Sigmoid colon (tissue), 4 donors: ENCODE results near the gene SLC12A8.

ENCODE experiments used
- EP300 ChIP-seq, 4 donors: sonication (generic); formaldehyde crosslinking; IDR thresholded peaks; one replicate each; pipeline ENCODE4 v1.6.1; 2017; ENCODE audit warnings: antibody characterized with exemption in 4 of 4
- POLR2A ChIP-seq, 2 donors: fragments of 450-650 bp; IDR thresholded peaks; one replicate each; pipeline ENCODE4 v1.6.1; 2016; ENCODE audit warnings: antibody characterized with exemption in 2 of 2, mild to moderate bottlenecking in 2 of 2, moderate library complexity in 2 of 2
- POLR2AphosphoS5 ChIP-seq, 4 donors: sonication (generic); formaldehyde crosslinking; IDR thresholded peaks; one replicate each; pipeline ENCODE4 v1.6.1; 2017; ENCODE audit warnings: antibody characterized with exemption in 4 of 4
- TF ChIP-seq, protein P1 (sequence below), 4 experiments: fragments of 450-650 bp in 3 of 4; fragments of 200-600 bp in 1 of 4; IDR thresholded peaks; one replicate each; pipeline ENCODE4 v1.5.1; 2016 to 2019; ENCODE audit warnings: antibody characterized with exemption in 4 of 4, mild to moderate bottlenecking in 3 of 4, moderate library complexity in 2 of 4

GRCh38 chr3:125110016-125110875, 102.3 kb downstream of the SLC12A8 start:
- TF ChIP-seq, protein P1, sequence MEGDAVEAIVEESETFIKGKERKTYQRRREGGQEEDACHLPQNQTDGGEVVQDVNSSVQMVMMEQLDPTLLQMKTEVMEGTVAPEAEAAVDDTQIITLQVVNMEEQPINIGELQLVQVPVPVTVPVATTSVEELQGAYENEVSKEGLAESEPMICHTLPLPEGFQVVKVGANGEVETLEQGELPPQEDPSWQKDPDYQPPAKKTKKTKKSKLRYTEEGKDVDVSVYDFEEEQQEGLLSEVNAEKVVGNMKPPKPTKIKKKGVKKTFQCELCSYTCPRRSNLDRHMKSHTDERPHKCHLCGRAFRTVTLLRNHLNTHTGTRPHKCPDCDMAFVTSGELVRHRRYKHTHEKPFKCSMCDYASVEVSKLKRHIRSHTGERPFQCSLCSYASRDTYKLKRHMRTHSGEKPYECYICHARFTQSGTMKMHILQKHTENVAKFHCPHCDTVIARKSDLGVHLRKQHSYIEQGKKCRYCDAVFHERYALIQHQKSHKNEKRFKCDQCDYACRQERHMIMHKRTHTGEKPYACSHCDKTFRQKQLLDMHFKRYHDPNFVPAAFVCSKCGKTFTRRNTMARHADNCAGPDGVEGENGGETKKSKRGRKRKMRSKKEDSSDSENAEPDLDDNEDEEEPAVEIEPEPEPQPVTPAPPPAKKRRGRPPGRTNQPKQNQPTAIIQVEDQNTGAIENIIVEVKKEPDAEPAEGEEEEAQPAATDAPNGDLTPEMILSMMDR (IDR thresholded peaks at IDR 0.05) = no peak
- TF ChIP-seq POLR2AphosphoS5 (IDR thresholded peaks at IDR 0.05) = no peak
- no peak for TF ChIP-seq POLR2A (IDR thresholded peaks at IDR 0.05)
- TF ChIP-seq EP300 (IDR thresholded peaks at IDR 0.05) = no peak
